SK-N-SH (cell line): Measurements from ENCODE around the gene LPP. TPM values are rescaled to one million over a fixed set of nuclear protein-coding genes. Genes with fewer than 3 reads are reported as not detected.

Source experiments
- CTCF ChIA-PET: fragments of 300-600, 350-600 bp; formaldehyde crosslinking; extraction: SDS; loops from one replicate; lab custom pipeline; 2021; lab: Yijun Ruan, JAX
- POLR2A ChIA-PET: fragments of 350-600 bp; sonication (Branson Sonifier 250); formaldehyde crosslinking; extraction: SDS; loops from one replicate; lab custom pipeline; 2020; ENCODE audit warnings: antibody characterized with exemption, inconsistent platforms; lab: Yijun Ruan, JAX
- DNase-seq: peaks from one replicate; pipeline ENCODE4 v3.0.0; 2012
- H2AFZ ChIP-seq: fragments of 200-600 bp; sonication (generic); 2 replicates; pipeline ENCODE4 v1.8.1; 2016; ENCODE audit warnings: antibody characterized with exemption, mild to moderate bottlenecking, low read depth
- H3F3A ChIP-seq: fragments of 200-600 bp; sonication (generic); replicated peaks from 2 replicates; pipeline ENCODE3; 2016; ENCODE audit warnings: antibody characterized with exemption, mild to moderate bottlenecking; ENCODE audit not compliant: insufficient read depth
- H3K27ac ChIP-seq, 2 experiments: fragments of 200-500 bp in 1 of 2; fragments of 200-600 bp in 1 of 2; sonication (Bioruptor generic) in 1 of 2; sonication (generic), shearing (Covaris generic) in 1 of 2; 2 replicates each; pipeline versions ENCODE4 v1.5.1 to v1.6.1; 2014 to 2016; ENCODE audit warnings: low read depth in 2 of 2, inconsistent platforms in 1 of 2, low read length in 1 of 2, mild to moderate bottlenecking in 1 of 2, mixed read lengths in 1 of 2
- H3K27me3 ChIP-seq: fragments of 200-600 bp; sonication (generic), shearing (Covaris generic); 2 replicates; pipeline ENCODE4 v1.6.1; 2016; ENCODE audit warnings: mixed run types; ENCODE audit not compliant: insufficient read depth
- H3K36me3 ChIP-seq, 2 experiments: fragments of 200-500 bp in 1 of 2; fragments of 200-600 bp in 1 of 2; sonication (Bioruptor generic) in 1 of 2; sonication (generic) in 1 of 2; replicated peaks in 1 of 2; 2 replicates each; pipeline versions ENCODE3 to v1.5.1; 2014 to 2016; ENCODE audit warnings: low read length in 1 of 2, mild to moderate bottlenecking in 1 of 2; ENCODE audit not compliant: insufficient read depth in 2 of 2, control insufficient read depth in 1 of 2
- H3K4me1 ChIP-seq, 2 experiments: fragments of 200-500 bp in 1 of 2; fragments of 200-600 bp in 1 of 2; sonication (Bioruptor generic) in 1 of 2; sonication (generic), shearing (Covaris generic) in 1 of 2; 2 replicates each; pipeline versions ENCODE4 v1.5.1 to v1.6.1; 2014 to 2016; ENCODE audit warnings: low read depth in 1 of 2, low read length in 1 of 2, mixed run types in 1 of 2; ENCODE audit not compliant: insufficient read depth in 2 of 2, control insufficient read depth in 1 of 2
- H3K4me2 ChIP-seq: fragments of 200-600 bp; sonication (generic), shearing (Covaris generic); 2 replicates; pipeline ENCODE4 v1.6.1; 2017; ENCODE audit warnings: mixed run types
- H3K4me3 ChIP-seq, 2 experiments: fragments of 200-500 bp in 1 of 2; fragments of 200-600 bp in 1 of 2; sonication (Bioruptor generic) in 1 of 2; sonication (generic), shearing (Covaris generic) in 1 of 2; 2 replicates each; pipeline versions ENCODE4 v1.5.1 to v1.8.1; 2014 to 2016; ENCODE audit warnings: low read depth in 2 of 2, inconsistent platforms in 1 of 2, low read length in 1 of 2, mild to moderate bottlenecking in 1 of 2, mixed read lengths in 1 of 2, moderate library complexity in 1 of 2
- H3K79me2 ChIP-seq: fragments of 200-600 bp; sonication (generic); 2 replicates; pipeline ENCODE4 v1.8.1; 2017; ENCODE audit warnings: mild to moderate bottlenecking; ENCODE audit not compliant: insufficient read depth
- H3K9ac ChIP-seq: fragments of 200-600 bp; sonication (generic); 2 replicates; pipeline ENCODE4 v1.6.1; 2017; ENCODE audit warnings: mixed run types
- H3K9me2 ChIP-seq: fragments of 200-600 bp; sonication (generic); 2 replicates; pipeline ENCODE4 v1.6.1; 2017; ENCODE audit warnings: mixed run types
- H3K9me3 ChIP-seq: fragments of 200-600 bp; sonication (generic); 2 replicates; pipeline ENCODE4 v1.6.1; 2017; ENCODE audit warnings: mixed run types, mild to moderate bottlenecking, moderate library complexity
- H4K20me1 ChIP-seq: fragments of 200-600 bp; sonication (generic); 2 replicates; pipeline ENCODE4 v1.6.1; 2017; ENCODE audit warnings: mild to moderate bottlenecking, mixed run types; ENCODE audit not compliant: insufficient read depth
- CHD2 ChIP-seq: fragments of 150-350 bp; IDR thresholded peaks from 2 replicates; pipeline ENCODE4 v1.6.1; 2018; ENCODE audit warnings: low read length; ENCODE audit not compliant: partially characterized antibody
- EZH2phosphoT487 ChIP-seq: fragments of 200-600 bp; sonication (generic); IDR thresholded peaks from 2 replicates; pipeline ENCODE4 v1.6.1; 2017; ENCODE audit warnings: low read depth, mixed run types, mild to moderate bottlenecking, antibody characterized with exemption, moderate library complexity, borderline replicate concordance
- FOSL2 ChIP-seq: IDR thresholded peaks from 2 replicates; pipeline ENCODE4 v1.4.0; 2012; ENCODE audit warnings: low read depth, mild to moderate bottlenecking, moderate library complexity, borderline replicate concordance
- FOXJ3 ChIP-seq: sonication (generic); formaldehyde crosslinking; IDR thresholded peaks from 2 replicates; pipeline ENCODE4 v1.5.1; 2020; ENCODE audit warnings: mild to moderate bottlenecking, missing genetic modification reagents
- GABPA ChIP-seq: IDR thresholded peaks from 2 replicates; pipeline ENCODE4 v1.4.0; 2012; ENCODE audit warnings: low read depth, mild to moderate bottlenecking
- JUND ChIP-seq: IDR thresholded peaks from 2 replicates; pipeline ENCODE4 v1.4.0; 2012
- NFIC ChIP-seq: IDR thresholded peaks from 2 replicates; pipeline ENCODE4 v1.4.0; 2012; ENCODE audit warnings: borderline replicate concordance
- NRF1 ChIP-seq: IDR thresholded peaks from 2 replicates; pipeline ENCODE4 v1.6.1; 2012; ENCODE audit warnings: low read depth, mild to moderate bottlenecking, low read length
- POLR2AphosphoS5 ChIP-seq: IDR thresholded peaks from 2 replicates; pipeline ENCODE4 v1.6.1; 2012; ENCODE audit warnings: low read depth, low read length
- RAD21 ChIP-seq: IDR thresholded peaks from 2 replicates; pipeline ENCODE4 v1.6.1; 2012; ENCODE audit warnings: mild to moderate bottlenecking, low read length
- RXRA ChIP-seq: IDR thresholded peaks from 2 replicates; pipeline ENCODE4 v1.4.0; 2012; ENCODE audit warnings: low read depth, mild to moderate bottlenecking, borderline replicate concordance
- SIN3A ChIP-seq: IDR thresholded peaks from 2 replicates; pipeline ENCODE4 v1.6.1; 2012; ENCODE audit warnings: low read depth, mild to moderate bottlenecking, low read length, moderate library complexity, borderline replicate concordance
- TEAD4 ChIP-seq: IDR thresholded peaks from 2 replicates; pipeline ENCODE4 v1.4.0; 2012; ENCODE audit warnings: mild to moderate bottlenecking, borderline replicate concordance; ENCODE audit not compliant: insufficient read depth
- YY1 ChIP-seq: IDR thresholded peaks from 2 replicates; pipeline ENCODE4 v1.4.0; 2012; ENCODE audit warnings: low read depth, mild to moderate bottlenecking
- ZBTB33 ChIP-seq: IDR thresholded peaks from 2 replicates; pipeline ENCODE4 v1.4.0; 2012; ENCODE audit warnings: low read depth, borderline replicate concordance
- WGBS: methylation state at CpG from one replicate; pipeline ENCODE4 v1.1.6; 2017; ENCODE audit warnings: low lambda C conversion rate; 5-methylcytosine and 5-hydroxymethylcytosine counted together
- polyA plus RNA-seq, 3 experiments: library from polyadenylated mRNA; depleted of rRNA; stranded (reverse); fragments of >200 nt; gene quantifications; 2 replicates each; pipeline ENCODE4 v1.2.3, GENCODE V29; 2012
- TF ChIP-seq, protein P1 (sequence below): IDR thresholded peaks from 2 replicates; pipeline ENCODE4; 2012
- TF ChIP-seq, protein P2 (sequence below): fragments of 150-350 bp; IDR thresholded peaks from 2 replicates; pipeline ENCODE4 v1.6.1; 2017; ENCODE audit warnings: antibody characterized with exemption, low read length, low read depth, borderline replicate concordance

LPP gene
- polyA plus RNA-seq, 1 of the 3 experiments (the other 2 are of a cell fraction) = 6.6 TPM

GRCh38 chr3:188157407-188157806 lies 3.5 kb downstream of the LPP start:
- Histone ChIP-seq H3K4me3 (no peak overlapping the region), H3K9ac (no peak overlapping the region), H3K36me3 (no peaks in the 10 kb centered on the region), H3K4me2 (0 out of 2 replicates have a peak overlapping the region, but pooled peaks have one; percentile 97), H3K27ac (no peak overlapping the region), H3K9me2 (no peaks in the 10 kb centered on the region), H3K27me3 (no peaks in the 10 kb centered on the region), H2AFZ (no peak overlapping the region), H3K9me3 (no peaks in the 10 kb centered on the region), H3K79me2 (peaks cover 94% of the 10 kb centered on the region), H3K4me1 (peaks cover 0 to 10% of the 10 kb centered on the region in 2 experiments; a peak in 3 of 4 replicates), H3F3A (no peaks in the 10 kb centered on the region), H4K20me1 (peaks cover 54% of the 10 kb centered on the region)
- DNase-seq = no peak
- TF ChIP-seq CHD2 (no peak), POLR2AphosphoS5 (no peak), YY1 (no peak), TEAD4 (no peak), NFIC (no peak), ZBTB33 (no peak), GABPA (no peak), FOSL2 (no peak), SIN3A (no peak), FOXJ3 (CRISPR knock-in tag) (no peak), JUND (no peak), RAD21 (no peak), EZH2phosphoT487 (no peak), NRF1 (no peak), RXRA (no peak)
- TF ChIP-seq, protein P1, sequence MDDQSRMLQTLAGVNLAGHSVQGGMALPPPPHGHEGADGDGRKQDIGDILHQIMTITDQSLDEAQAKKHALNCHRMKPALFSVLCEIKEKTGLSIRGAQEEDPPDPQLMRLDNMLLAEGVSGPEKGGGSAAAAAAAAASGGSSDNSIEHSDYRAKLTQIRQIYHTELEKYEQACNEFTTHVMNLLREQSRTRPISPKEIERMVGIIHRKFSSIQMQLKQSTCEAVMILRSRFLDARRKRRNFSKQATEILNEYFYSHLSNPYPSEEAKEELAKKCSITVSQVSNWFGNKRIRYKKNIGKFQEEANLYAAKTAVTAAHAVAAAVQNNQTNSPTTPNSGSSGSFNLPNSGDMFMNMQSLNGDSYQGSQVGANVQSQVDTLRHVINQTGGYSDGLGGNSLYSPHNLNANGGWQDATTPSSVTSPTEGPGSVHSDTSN = no peak
- TF ChIP-seq, protein P2, sequence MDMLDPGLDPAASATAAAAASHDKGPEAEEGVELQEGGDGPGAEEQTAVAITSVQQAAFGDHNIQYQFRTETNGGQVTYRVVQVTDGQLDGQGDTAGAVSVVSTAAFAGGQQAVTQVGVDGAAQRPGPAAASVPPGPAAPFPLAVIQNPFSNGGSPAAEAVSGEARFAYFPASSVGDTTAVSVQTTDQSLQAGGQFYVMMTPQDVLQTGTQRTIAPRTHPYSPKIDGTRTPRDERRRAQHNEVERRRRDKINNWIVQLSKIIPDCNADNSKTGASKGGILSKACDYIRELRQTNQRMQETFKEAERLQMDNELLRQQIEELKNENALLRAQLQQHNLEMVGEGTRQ = no peak
- 62% methylated on average over 6 of the region's 6 CpGs for WGBS
- CTCF ChIA-PET = no interaction called here
- POLR2A ChIA-PET = no interaction called here
